Activated CD4-positive, alpha-beta T cell treated with anti-CD3 and anti-CD28 coated beads, Interleukin-10, Interleukin-2, amounts not matched to agents 100 ng/mL and 50 ng/mL, durations not matched to agents 16 hours and 8 hours (primary cell): Measurements from ENCODE around the gene ZKSCAN1.
"Not testable (repeated sequence)": the region's sequence is repeated elsewhere in the genome, so short reads cannot be mapped to it uniquely, and the experiment has no call there.

ENCODE experiments used
- DNase-seq: peaks from one replicate; pipeline ENCODE4 v3.0.0-alpha.2; 2020

The ZKSCAN1 gene

GRCh38 chr7:100015232-100016214 is at the start of gene ZKSCAN1:
Gene ZKSCAN1, plus strand, starts transcription at chr7:100015596. Its CDS starts 7,911 bp downstream, at chr7:100023507.
- DNase-seq: peak; percentile 94

GRCh38 chr7:99969298-99969697 is 46.1 kb upstream of the ZKSCAN1 start:
- no peak for DNase-seq

GRCh38 chr7:99969813-99970212 is 45.6 kb upstream of the ZKSCAN1 start:
- not testable (repeated sequence) for DNase-seq

- DNase-seq: no peak
These were observed 44.2 kb upstream of the ZKSCAN1 start for GRCh38 chr7:99971242-99971641.

- DNase-seq: not testable (repeated sequence)
These were observed 41.6 kb upstream of the ZKSCAN1 start for GRCh38 chr7:99973817-99974216.

- no peak for DNase-seq
These were observed 40.7 kb upstream of the ZKSCAN1 start for GRCh38 chr7:99974681-99975080.

GRCh38 chr7:99975782-99976521 is 39.4 kb upstream of the ZKSCAN1 start, which contains the start of gene AZGP1:
Gene AZGP1, minus strand, starts transcription at chr7:99976031. Its CDS starts 11 bp downstream, at chr7:99976020.
- DNase-seq: no peak

GRCh38 chr7:99976626-99977025 is 38.8 kb upstream of the ZKSCAN1 start:
- DNase-seq: no peak

- peak; percentile 60 for DNase-seq
These were observed 35.6 kb upstream of the ZKSCAN1 start for GRCh38 chr7:99979814-99980225.

GRCh38 chr7:99980448-99980872 is 34.9 kb upstream of the ZKSCAN1 start:
- not testable (repeated sequence) for DNase-seq

- not testable (repeated sequence) for DNase-seq
These were observed 34.3 kb upstream of the ZKSCAN1 start for GRCh38 chr7:99981066-99981465.

- DNase-seq: no peak
These were observed 30.8 kb upstream of the ZKSCAN1 start for GRCh38 chr7:99984593-99984992.

- DNase-seq: not testable (repeated sequence)
These were observed 28.1 kb upstream of the ZKSCAN1 start for GRCh38 chr7:99987306-99987705.

- no peak for DNase-seq
These were observed 27.6 kb upstream of the ZKSCAN1 start for GRCh38 chr7:99987846-99988245.

- DNase-seq: no peak
These were observed 24.9 kb upstream of the ZKSCAN1 start for GRCh38 chr7:99990460-99990852.

- DNase-seq: not testable (repeated sequence)
These were observed 23.9 kb upstream of the ZKSCAN1 start for GRCh38 chr7:99991543-99991942.

GRCh38 chr7:99992330-99993038 is 22.9 kb upstream of the ZKSCAN1 start:
- DNase-seq: no peak

- DNase-seq: no peak
These were observed 20.6 kb upstream of the ZKSCAN1 start for GRCh38 chr7:99994819-99995218.

GRCh38 chr7:99996755-99997544 is 18.4 kb upstream of the ZKSCAN1 start:
- DNase-seq: no peak

GRCh38 chr7:99997545-99998137 is 17.8 kb upstream of the ZKSCAN1 start:
- DNase-seq: peak; percentile 77

- DNase-seq: no peak
These were observed 15.2 kb upstream of the ZKSCAN1 start for GRCh38 chr7:100000239-100000638.
